HG03565 (cell line): ENCODE data around the gene MYL3.

ENCODE experiments used
- ATAC-seq: cut with Tn5 transposase; IDR thresholded peaks from one replicate; pipeline ENCODE4 v1.9.1; 2021; ENCODE audit warnings: mild to moderate bottlenecking, moderate library complexity; ENCODE audit not compliant: unreplicated experiment

The MYL3 gene

GRCh38 chr3:46900007-46900292 is 36.7 kb upstream of the MYL3 start:
- ATAC-seq = no peak

GRCh38 chr3:46899151-46900006 is 36.1 kb upstream of the MYL3 start:
- ATAC-seq = no peak

- ATAC-seq = no peak
Observed at GRCh38 chr3:46898321-46899150, 35.3 kb upstream of the MYL3 start.

- no peak for ATAC-seq
Observed at GRCh38 chr3:46897829-46898320, 34.6 kb upstream of the MYL3 start.

- no peak for ATAC-seq
Observed at GRCh38 chr3:46897031-46897430, 33.8 kb upstream of the MYL3 start.

GRCh38 chr3:46896386-46896785 is 33.1 kb upstream of the MYL3 start:
- ATAC-seq = no peak

GRCh38 chr3:46895761-46896160 is 32.5 kb upstream of the MYL3 start:
- ATAC-seq = no peak

GRCh38 chr3:46895204-46895660 is 32.0 kb upstream of the MYL3 start:
- ATAC-seq = no peak

- no peak for ATAC-seq
Observed at GRCh38 chr3:46894256-46894655, 31.0 kb upstream of the MYL3 start.

- no peak for ATAC-seq
Observed at GRCh38 chr3:46893763-46894162, 30.5 kb upstream of the MYL3 start.

- no peak for ATAC-seq
Observed at GRCh38 chr3:46893146-46893748, 30.0 kb upstream of the MYL3 start.

- ATAC-seq = no peak
Observed at GRCh38 chr3:46892285-46893145, 29.3 kb upstream of the MYL3 start.

- no peak for ATAC-seq
Observed at GRCh38 chr3:46891132-46891531, 27.9 kb upstream of the MYL3 start.

- ATAC-seq = no peak
Observed at GRCh38 chr3:46890132-46890531, 26.9 kb upstream of the MYL3 start.

GRCh38 chr3:46889381-46890110 is 26.3 kb upstream of the MYL3 start:
- ATAC-seq = no peak

- no peak for ATAC-seq
Observed at GRCh38 chr3:46888705-46889104, 25.5 kb upstream of the MYL3 start.

- ATAC-seq = no peak
Observed at GRCh38 chr3:46887980-46888494, 24.8 kb upstream of the MYL3 start.

- no peak for ATAC-seq
Observed at GRCh38 chr3:46885612-46886011, 22.4 kb upstream of the MYL3 start.

- ATAC-seq = no peak
Observed at GRCh38 chr3:46884929-46885328, 21.7 kb upstream of the MYL3 start.

GRCh38 chr3:46884427-46884826 is 21.2 kb upstream of the MYL3 start:
- no peak for ATAC-seq
